Neural progenitor cell (in vitro differentiated cells): ENCODE results near the gene KRTAP12-4. TPM values are rescaled to one million over a fixed set of nuclear protein-coding genes. Genes with fewer than 3 reads are reported as not detected.

Experiments
- DNase-seq: peaks from one replicate; pipeline ENCODE4 v3.0.0-alpha.2; 2016; ENCODE audit warnings: low spot score
- H2AFZ ChIP-seq: fragments of 200-600 bp; sonication (generic); replicated peaks from 2 replicates; pipeline ENCODE4 v1.6.1; 2016; ENCODE audit warnings: antibody characterized with exemption
- H3F3A ChIP-seq: fragments of 200-600 bp; sonication (generic); 2 replicates; pipeline ENCODE4 v1.6.1; 2016; ENCODE audit warnings: antibody characterized with exemption, low read depth
- H3K27ac ChIP-seq: fragments of 200-600 bp; sonication (generic); 2 replicates; pipeline ENCODE4 v1.5.1; 2016; ENCODE audit warnings: mild to moderate bottlenecking
- H3K27me3 ChIP-seq: fragments of 200-600 bp; sonication (generic); 2 replicates; pipeline ENCODE4 v1.6.1; 2016; ENCODE audit warnings: mild to moderate bottlenecking, moderate library complexity
- H3K36me3 ChIP-seq: fragments of 200-600 bp; sonication (generic); 2 replicates; pipeline ENCODE4 v1.5.1; 2016
- H3K4me1 ChIP-seq: fragments of 200-600 bp; sonication (generic); 2 replicates; pipeline ENCODE4 v1.6.1; 2016; ENCODE audit warnings: mixed run types
- H3K4me2 ChIP-seq: fragments of 200-600 bp; sonication (generic); 2 replicates; pipeline ENCODE4 v1.6.1; 2016
- H3K4me3 ChIP-seq: fragments of 200-600 bp; sonication (generic); 2 replicates; pipeline ENCODE4 v1.5.1; 2016
- H3K79me2 ChIP-seq: fragments of 200-600 bp; sonication (generic); 2 replicates; pipeline ENCODE4 v1.6.1; 2016; ENCODE audit warnings: low read depth
- H3K9ac ChIP-seq: fragments of 200-600 bp; sonication (generic); 2 replicates; pipeline ENCODE4 v1.6.1; 2016
- H3K9me3 ChIP-seq: fragments of 200-600 bp; sonication (generic); 2 replicates; pipeline ENCODE4 v1.5.1; 2016; ENCODE audit warnings: low read depth
- H4K20me1 ChIP-seq: fragments of 200-600 bp; sonication (generic); 2 replicates; pipeline ENCODE4 v1.6.1; 2016; ENCODE audit warnings: low read depth
- H3K27ac Mint-ChIP-seq: 3 replicates; pipeline ENCODE4 v1.8.0; 2021; ENCODE audit warnings: mixed read lengths
- H3K27me3 Mint-ChIP-seq: 2 replicates; pipeline ENCODE4 v1.8.0; 2022; ENCODE audit warnings: low read depth, mild to moderate bottlenecking, inconsistent platforms, moderate library complexity, mixed read lengths; ENCODE audit not compliant: insufficient read depth
- H3K36me3 Mint-ChIP-seq: 3 replicates; pipeline ENCODE4 v1.8.0; 2021; ENCODE audit warnings: mixed read lengths
- H3K4me1 Mint-ChIP-seq: 3 replicates; pipeline ENCODE4 v1.8.0; 2021; ENCODE audit warnings: mixed read lengths
- H3K4me3 Mint-ChIP-seq: 3 replicates; pipeline ENCODE4 v1.8.0; 2021; ENCODE audit warnings: mild to moderate bottlenecking, moderate library complexity, mixed read lengths
- H3K9me3 Mint-ChIP-seq: 3 replicates; pipeline ENCODE4 v1.8.0; 2020; ENCODE audit warnings: mixed read lengths
- EZH2 ChIP-seq: fragments of 200-600 bp; sonication (generic); IDR thresholded peaks from 2 replicates; pipeline ENCODE4 v1.6.1; 2017; ENCODE audit warnings: antibody characterized with exemption, mild to moderate bottlenecking, moderate library complexity
- EZH2phosphoT487 ChIP-seq: fragments of 200-600 bp; sonication (generic); IDR thresholded peaks from 2 replicates; pipeline ENCODE4 v1.6.1; 2017; ENCODE audit warnings: antibody characterized with exemption
- small RNA-seq: library from RNA; depleted of rRNA; stranded (forward); fragments of <200 nt; gene quantifications from one replicate; pipeline ENCODE3, GENCODE V24; 2015
- total RNA-seq: library from RNA; depleted of rRNA; stranded (reverse); fragments of >200 nt; gene quantifications from 2 replicates; pipeline ENCODE4 v1.2.3, GENCODE V29; 2015; ENCODE audit warnings: low replicate concordance
- TF ChIP-seq, protein P1 (sequence below): fragments of 200-600 bp; sonication (generic); IDR thresholded peaks from 2 replicates; pipeline ENCODE4 v1.5.1; 2017; ENCODE audit warnings: antibody characterized with exemption, mild to moderate bottlenecking

The KRTAP12-4 gene
- total RNA-seq, 1 donor from 2014 or later: not detected

- Mint-ChIP-seq H3K27me3 (peaks cover 3% of the 10 kb centered on the region), H3K9me3 (peaks cover 31% of the 10 kb centered on the region)
Measured at GRCh38 chr21:44609193-44609592, 45.3 kb downstream of the KRTAP12-4 start.

DNA sequence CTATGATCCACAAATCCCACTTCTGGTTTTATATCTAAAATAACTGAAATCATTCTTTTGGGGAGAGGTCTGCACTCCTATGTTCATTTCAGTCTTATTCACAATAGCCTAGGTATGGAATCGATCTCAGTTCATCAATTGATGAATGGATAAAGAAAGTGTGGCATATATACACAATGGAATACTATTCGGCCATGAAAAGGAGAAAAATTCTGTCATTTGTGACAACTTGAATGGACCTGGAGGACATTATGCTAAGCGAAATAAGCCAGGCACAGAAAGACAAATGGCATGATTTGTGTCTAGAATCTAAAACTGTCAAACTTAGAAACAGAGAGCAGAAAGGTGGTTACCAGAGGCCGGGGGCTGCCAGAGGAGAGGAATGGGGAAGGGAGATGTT is 48.0 kb downstream of the KRTAP12-4 start:
- Mint-ChIP-seq H3K27ac (no peak overlapping the region), H3K9me3 (peaks cover 26% of the 10 kb centered on the region), H3K4me1 (peaks cover 2% of the 10 kb centered on the region), H3K36me3 (no peaks in the 10 kb centered on the region), H3K4me3 (no peak overlapping the region), H3K27me3 (peaks cover 6% of the 10 kb centered on the region)
- no peak overlapping the region for H3K4me3 ChIP-seq
- no peak overlapping the region for H2AFZ ChIP-seq
- DNase-seq: no peak
- H3F3A ChIP-seq: no peaks in the 10 kb centered on the region
- H3K27me3 ChIP-seq: no peaks in the 10 kb centered on the region
- no peak overlapping the region for H3K4me2 ChIP-seq
- H3K9ac ChIP-seq: no peak overlapping the region
- no peaks in the 10 kb centered on the region for H4K20me1 ChIP-seq
- TF ChIP-seq, protein P1, sequence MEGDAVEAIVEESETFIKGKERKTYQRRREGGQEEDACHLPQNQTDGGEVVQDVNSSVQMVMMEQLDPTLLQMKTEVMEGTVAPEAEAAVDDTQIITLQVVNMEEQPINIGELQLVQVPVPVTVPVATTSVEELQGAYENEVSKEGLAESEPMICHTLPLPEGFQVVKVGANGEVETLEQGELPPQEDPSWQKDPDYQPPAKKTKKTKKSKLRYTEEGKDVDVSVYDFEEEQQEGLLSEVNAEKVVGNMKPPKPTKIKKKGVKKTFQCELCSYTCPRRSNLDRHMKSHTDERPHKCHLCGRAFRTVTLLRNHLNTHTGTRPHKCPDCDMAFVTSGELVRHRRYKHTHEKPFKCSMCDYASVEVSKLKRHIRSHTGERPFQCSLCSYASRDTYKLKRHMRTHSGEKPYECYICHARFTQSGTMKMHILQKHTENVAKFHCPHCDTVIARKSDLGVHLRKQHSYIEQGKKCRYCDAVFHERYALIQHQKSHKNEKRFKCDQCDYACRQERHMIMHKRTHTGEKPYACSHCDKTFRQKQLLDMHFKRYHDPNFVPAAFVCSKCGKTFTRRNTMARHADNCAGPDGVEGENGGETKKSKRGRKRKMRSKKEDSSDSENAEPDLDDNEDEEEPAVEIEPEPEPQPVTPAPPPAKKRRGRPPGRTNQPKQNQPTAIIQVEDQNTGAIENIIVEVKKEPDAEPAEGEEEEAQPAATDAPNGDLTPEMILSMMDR: no peak
- TF ChIP-seq EZH2phosphoT487: no peak
- H3K4me1 ChIP-seq: no peaks in the 10 kb centered on the region
- peaks cover 11% of the 10 kb centered on the region for H3K9me3 ChIP-seq
- H3K36me3 ChIP-seq: no peaks in the 10 kb centered on the region
- H3K27ac ChIP-seq: no peak overlapping the region
- H3K79me2 ChIP-seq: no peaks in the 10 kb centered on the region

More at GRCh38 chr21:44609193-44609592, 45.3 kb downstream of the KRTAP12-4 start:
- no peaks in the 10 kb centered on the region for H3F3A ChIP-seq
- no peak overlapping the region for H3K9ac ChIP-seq
- no peak overlapping the region for H2AFZ ChIP-seq
- DNase-seq: no peak
- Mint-ChIP-seq H3K27ac (no peak overlapping the region), H3K4me1 (no peaks in the 10 kb centered on the region), H3K4me3 (no peak overlapping the region), H3K36me3 (no peaks in the 10 kb centered on the region)
- no peaks in the 10 kb centered on the region for H4K20me1 ChIP-seq
- H3K4me2 ChIP-seq: no peak overlapping the region
- TF ChIP-seq EZH2phosphoT487: no peak
- TF ChIP-seq, protein P1: no peak
- TF ChIP-seq EZH2: no peak
- H3K27ac ChIP-seq: no peak overlapping the region
- peaks cover 11% of the 10 kb centered on the region for H3K9me3 ChIP-seq
- no peaks in the 10 kb centered on the region for H3K4me1 ChIP-seq
- no peaks in the 10 kb centered on the region for H3K36me3 ChIP-seq
- H3K79me2 ChIP-seq: no peaks in the 10 kb centered on the region
- H3K27me3 ChIP-seq: no peaks in the 10 kb centered on the region
- H3K4me3 ChIP-seq: no peak overlapping the region

Small RNA genes within 50 kb of the gene (small RNA-seq; reads per million reads assigned to genes)
- gene KRTAP12-6P: not detected

Other genes with a start within 250 kb of the KRTAP12-4 start
- 2.5 and 4.9 TPM in 2 replicates for gene LRRC3, start 199.1 kb downstream of the KRTAP12-4 start, total RNA-seq
- not detected in 2 replicates for gene KRTAP10-1, start 114.5 kb downstream of the KRTAP12-4 start, total RNA-seq
- gene KRTAP10-2, start 103.2 kb downstream of the KRTAP12-4 start, total RNA-seq: not detected in 2 replicates
- gene KRTAP10-3, start 95.9 kb downstream of the KRTAP12-4 start, total RNA-seq: not detected in 2 replicates
- not detected in 2 replicates for gene KRTAP10-4, start 80.9 kb downstream of the KRTAP12-4 start, total RNA-seq
- gene KRTAP10-5, start 74.1 kb downstream of the KRTAP12-4 start, total RNA-seq: not detected in 2 replicates
- not detected in 2 replicates for gene KRTAP10-6, start 62.2 kb downstream of the KRTAP12-4 start, total RNA-seq
- not detected in 2 replicates for gene KRTAP10-7, start 54.1 kb downstream of the KRTAP12-4 start, total RNA-seq
- gene KRTAP10-8, start 42.6 kb downstream of the KRTAP12-4 start, total RNA-seq: not detected in 2 replicates
- not detected in 2 replicates for gene KRTAP10-9, start 27.6 kb downstream of the KRTAP12-4 start, total RNA-seq
- gene KRTAP10-10, start 17.3 kb downstream of the KRTAP12-4 start, total RNA-seq: not detected in 2 replicates
- not detected in 2 replicates for gene KRTAP10-11, start 8.2 kb downstream of the KRTAP12-4 start, total RNA-seq
- gene KRTAP12-3, start 3.3 kb upstream of the KRTAP12-4 start, total RNA-seq: not detected in 2 replicates
- gene KRTAP12-2, start 12.3 kb upstream of the KRTAP12-4 start, total RNA-seq: not detected in 2 replicates
- gene KRTAP12-1, start 27.5 kb upstream of the KRTAP12-4 start, total RNA-seq: not detected in 2 replicates
- not detected in 2 replicates for gene KRTAP10-12, start 42.5 kb upstream of the KRTAP12-4 start, total RNA-seq
- gene TSPEAR, start 56.9 kb upstream of the KRTAP12-4 start, total RNA-seq: not detected in 2 replicates
- gene UBE2G2, start 147.2 kb upstream of the KRTAP12-4 start, total RNA-seq: 76.7 and 83.1 TPM in 2 replicates
- gene SUMO3, start 163.4 kb upstream of the KRTAP12-4 start, total RNA-seq: 117 and 135 TPM in 2 replicates
- gene PTTG1IP, start 219.0 kb upstream of the KRTAP12-4 start, total RNA-seq: 162 and 192 TPM in 2 replicates